Erythroblast (primary cell): ENCODE results near the gene SETD5.

ENCODE experiments used
- GATA1 ChIP-seq: IDR thresholded peaks from 2 replicates; pipeline ENCODE4 v1.6.1; 2011; ENCODE audit warnings: low read depth, mild to moderate bottlenecking, control low read depth, low read length, moderate library complexity
- POLR2A ChIP-seq: IDR thresholded peaks from 2 replicates; pipeline ENCODE4 v1.6.1; 2011; ENCODE audit warnings: mild to moderate bottlenecking, low read length

DNA sequence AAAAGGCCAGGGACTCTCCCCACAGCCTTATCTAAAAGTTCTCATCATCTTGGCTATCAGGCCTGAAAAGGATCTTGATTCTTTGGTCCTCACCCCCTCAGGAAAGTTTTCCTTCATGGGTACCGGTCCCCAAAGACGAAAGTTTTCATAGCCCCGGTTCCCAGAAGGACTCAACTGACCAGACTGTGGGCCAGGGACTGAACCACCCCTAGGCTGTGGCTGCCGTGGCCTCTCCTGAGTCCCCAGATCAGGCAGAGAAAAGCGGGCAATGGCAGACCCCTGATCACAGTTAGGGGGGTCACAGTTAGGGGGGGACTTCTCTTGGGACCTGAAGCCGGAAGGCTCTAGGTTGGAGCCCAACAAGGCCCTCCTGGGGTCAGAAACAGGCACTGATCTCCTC lies 101.4 kb downstream of the SETD5 start:
- TF ChIP-seq POLR2A (no peak), GATA1 (no peak)
